Measurements from ENCODE around the gene CASZ1.

- TF ChIP-seq POLR2A (IDR thresholded peaks at IDR 0.05), result no peak
- TF ChIP-seq CTCF (IDR thresholded peaks at IDR 0.05 in 8 of 11, conservative IDR thresholded peaks at IDR 0.05 in 3 of 11), result no peak
- TF ChIP-seq POLR2AphosphoS5 (IDR thresholded peaks at IDR 0.05), result peak in 1 of 3 donors; percentile 15
These were observed 58.1 kb downstream of the CASZ1 start for GRCh38 chr1:10738061-10739058.

Measured in spleen (tissue), 7 donors.